NCI-H526 treated with DMSO at 0.1 percent for 48 hours (cell line): ENCODE data around the gene DERL2.
"Not testable (repeated sequence)": the region's sequence is repeated elsewhere in the genome, so short reads cannot be mapped to it uniquely, and the experiment has no call there.

Experiments
- DNase-seq: peaks from one replicate; lab custom pipeline; 2025; lab: John Stamatoyannopoulos, UW

Gene DERL2

DNA sequence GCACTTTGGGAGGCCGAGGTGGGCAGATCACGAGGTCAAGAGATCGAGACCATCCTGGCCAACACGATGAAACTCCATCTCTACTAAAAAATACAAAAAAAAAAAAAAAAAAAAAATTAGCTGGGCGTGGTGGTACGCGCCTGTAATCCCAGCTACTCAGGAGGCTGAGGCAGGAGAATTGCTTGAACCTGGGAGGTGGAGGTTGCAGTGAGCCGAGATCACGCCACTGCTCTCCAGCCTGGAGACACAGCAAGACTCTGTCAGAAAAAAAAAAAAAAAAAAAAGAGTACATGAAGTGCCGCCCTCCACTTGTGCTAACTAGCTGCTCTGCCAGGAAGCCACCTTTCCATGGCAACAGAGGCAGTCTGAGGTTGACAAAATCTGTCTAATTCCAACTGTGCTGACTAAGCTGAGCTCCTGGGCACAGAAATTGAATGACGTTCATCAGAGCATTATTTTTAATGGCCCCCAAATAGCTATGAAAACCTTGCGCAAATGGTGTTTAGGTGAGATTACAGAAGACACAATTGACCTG, 50.1 kb downstream of the DERL2 start:
- not testable (repeated sequence) for DNase-seq

DNA sequence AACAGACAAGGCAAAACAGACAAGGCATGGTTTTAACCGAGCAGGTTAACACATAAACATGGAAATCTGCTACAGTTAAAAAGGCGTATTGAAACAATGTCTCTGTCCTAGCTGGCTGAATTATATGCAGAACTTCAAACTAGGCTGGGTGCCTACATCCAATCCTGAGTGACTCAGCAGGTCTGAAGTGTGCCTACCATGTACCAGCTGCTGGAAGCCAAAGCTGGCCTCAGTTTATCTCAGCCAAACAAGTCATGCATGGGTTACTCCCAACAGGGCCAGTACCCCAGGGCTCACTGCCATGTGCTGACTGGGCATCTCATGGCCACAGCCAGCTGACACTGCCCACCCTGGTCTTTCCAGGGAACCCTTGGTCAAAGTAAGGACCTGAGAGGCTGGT, 51.0 kb downstream of the DERL2 start:
- DNase-seq: no peak

DNA sequence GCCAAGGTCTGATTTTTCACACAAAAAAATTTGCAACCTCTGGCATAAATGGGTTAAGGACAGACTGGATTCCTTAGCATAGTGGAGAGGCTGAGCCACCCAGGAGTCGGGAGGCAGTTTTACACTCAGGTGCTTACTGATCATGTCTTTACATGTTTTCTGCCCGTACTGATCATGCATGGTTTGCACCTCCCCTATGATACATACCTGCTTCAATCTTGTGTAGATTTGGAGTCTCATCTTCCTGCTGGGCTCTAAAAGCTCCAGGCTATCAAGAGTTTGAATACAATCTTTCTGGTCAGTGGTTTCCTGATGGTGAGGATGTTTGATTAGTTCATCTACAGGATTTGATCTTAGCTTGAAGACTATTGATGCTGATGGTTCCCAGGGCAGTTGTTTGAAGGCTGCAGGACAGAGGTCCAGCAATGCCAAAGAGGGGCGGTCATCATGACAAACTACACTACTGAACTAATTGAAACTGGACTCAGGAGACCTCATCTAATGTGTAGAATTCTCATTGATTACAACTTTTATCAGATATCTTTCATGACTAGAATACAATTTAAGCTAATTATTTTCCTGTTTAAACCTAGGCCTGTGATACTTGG, 53.9 kb downstream of the DERL2 start:
- no peak for DNase-seq

DNA sequence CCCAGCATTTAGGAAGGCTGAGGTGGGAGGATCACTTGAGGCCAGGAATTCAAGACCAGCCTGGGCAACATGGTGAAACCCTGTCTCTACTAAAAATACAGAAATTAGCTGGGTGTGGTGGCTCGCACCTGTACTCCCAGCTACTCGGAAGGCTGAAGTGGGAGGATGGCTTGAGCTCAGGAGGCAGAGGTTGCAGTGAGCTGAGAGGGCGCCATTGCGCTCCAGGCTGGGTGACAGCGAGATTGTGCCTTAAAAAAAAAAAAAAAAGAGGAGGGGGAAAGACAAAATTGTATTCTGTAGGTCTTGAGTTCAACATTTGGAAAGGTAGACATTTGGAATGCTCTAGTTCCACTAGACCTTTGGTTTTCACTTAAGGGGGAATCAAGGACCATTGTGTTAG, 54.7 kb downstream of the DERL2 start:
- not testable (repeated sequence) for DNase-seq

DNA sequence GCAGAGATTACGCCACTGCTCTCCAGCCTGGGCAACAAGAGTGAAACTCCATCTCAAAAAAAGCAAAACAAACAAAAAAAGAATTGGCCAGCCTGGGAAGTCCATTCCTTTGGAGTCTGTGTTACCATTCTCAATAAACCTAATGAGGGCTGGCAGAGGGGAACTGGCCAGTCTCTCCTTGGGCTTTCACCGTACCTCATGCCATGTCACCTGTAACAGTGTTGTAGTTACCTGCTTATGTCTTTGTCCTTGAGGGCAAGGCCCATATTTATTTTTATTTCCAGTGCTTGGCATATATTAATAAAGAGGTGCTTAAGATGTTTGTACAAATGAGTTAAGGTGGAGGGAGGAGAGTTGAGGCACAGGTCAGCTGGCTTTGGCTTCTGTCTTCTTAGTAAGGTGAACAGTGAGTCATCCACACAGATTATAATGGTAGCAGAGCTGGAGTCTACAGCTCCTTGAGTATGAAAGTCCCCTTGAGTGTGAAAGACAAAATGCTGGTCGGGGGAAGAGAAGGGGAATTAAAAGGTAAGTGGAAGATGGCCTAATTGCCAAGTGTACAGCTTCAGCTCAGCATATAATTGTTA, 55.5 kb downstream of the DERL2 start:
- no peak for DNase-seq

DNA sequence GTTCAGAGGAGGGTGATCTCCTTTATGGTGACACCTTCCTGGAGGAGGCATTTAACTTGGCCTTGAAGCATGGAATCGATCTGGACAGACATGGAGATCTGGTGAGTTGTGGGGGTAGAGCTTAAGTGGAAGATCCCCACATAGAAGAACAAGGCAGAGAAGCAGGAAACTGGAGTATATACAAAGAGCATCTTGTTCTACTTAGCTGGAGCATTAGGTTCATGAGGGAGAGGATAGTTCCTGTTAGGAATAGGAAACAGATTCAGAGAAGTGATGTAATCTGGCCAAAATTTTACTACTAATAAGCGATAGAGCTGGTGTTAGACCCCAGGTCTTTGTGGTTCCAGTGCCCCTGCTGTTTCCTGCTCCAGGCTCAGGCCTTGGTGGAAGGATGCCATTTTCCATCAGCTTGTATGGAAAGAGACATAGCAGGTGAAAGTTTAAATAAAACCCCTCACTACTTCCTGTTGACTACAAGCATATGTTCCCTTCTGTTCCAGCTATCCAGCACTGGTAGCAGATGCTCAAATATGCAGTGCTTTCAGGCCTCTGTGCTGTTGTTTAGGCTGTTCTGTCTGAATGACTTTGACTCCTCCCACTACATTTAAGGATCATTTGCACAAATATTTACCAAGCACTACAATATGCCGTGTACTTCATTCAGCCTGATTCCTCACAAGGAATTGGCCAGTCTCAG, 56.6 kb downstream of the DERL2 start:
- DNase-seq: no peak

DNA sequence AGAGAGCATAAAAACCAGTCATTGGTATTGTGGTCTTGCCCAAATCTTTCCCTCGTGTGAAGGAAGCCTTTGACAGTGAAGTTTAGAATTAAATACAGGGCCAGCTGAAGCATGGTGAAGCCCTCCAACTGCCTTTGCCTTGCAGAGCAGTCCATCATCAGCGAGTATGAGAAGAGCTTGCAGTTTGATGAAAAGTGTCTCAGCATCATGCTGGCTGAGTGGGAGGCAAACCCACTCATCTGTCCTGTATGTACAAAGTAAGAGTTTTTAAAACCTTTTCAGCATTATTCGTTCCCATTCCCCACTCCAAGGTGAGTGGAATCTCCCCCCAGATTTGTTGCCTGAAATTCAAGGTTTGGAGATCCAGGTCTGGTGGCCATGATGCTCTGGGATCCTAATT, 60.2 kb downstream of the DERL2 start:
- no peak for DNase-seq

DNA sequence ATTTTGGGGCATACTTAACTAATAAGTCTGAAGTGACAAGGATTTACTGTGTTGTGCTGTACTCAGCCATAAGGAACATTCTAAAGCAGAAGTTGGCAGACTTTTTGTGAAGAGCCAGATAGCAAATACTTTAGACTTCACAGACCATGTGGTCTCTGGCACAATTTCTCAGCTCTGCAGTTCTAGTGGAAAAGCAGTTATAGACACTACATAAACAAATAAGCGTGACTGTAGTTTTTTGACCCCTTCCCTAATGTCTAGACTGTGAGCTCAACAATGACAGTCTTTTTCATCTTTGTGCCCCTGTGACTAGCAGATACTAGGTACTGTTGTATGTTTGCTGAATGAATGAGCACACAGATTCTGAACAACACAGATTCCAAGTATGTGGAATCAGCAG, 61.1 kb downstream of the DERL2 start:
- no peak for DNase-seq

DNA sequence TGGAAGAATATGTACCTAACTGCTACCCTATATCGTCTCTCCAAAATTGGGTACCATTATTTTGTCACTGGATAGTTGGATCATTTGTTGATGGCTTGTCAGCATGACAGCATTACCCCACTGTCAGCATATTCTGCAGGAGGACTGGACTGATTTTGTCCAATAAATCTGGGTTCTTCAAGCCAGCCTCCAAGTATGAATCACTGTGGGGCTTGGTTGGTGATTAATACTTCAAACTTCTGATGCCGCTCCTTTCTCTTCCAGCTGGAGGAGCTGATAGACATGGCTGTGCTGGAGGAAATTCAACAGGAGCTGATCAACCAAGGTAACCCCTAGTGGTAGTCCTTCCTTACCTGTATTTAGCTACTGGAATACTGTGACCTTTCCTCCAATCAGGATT, 63.5 kb downstream of the DERL2 start:
- DNase-seq: no peak
